Anterior cingulate cortex (tissue), 58 donors: ENCODE measurements around the gene ADIRF.
"Not testable (repeated sequence)": the region's sequence is repeated elsewhere in the genome, so short reads cannot be mapped to it uniquely, and the experiment has no call there.

Experiments used
- DNase-seq, 58 donors: peaks; one replicate each; lab custom pipeline; 2025; lab: John Stamatoyannopoulos, UW

Gene ADIRF

GRCh38 chr10:86974484-86974883, 6.2 kb downstream of the ADIRF start:
- no peak for DNase-seq

- no peak for DNase-seq
These were observed 8.2 kb downstream of the ADIRF start for GRCh38 chr10:86976362-86977056.

GRCh38 chr10:86978457-86978856, 10.2 kb downstream of the ADIRF start:
- DNase-seq: not testable (repeated sequence)

GRCh38 chr10:86979296-86979818, 11.1 kb downstream of the ADIRF start:
- DNase-seq: no peak

- no peak for DNase-seq
These were observed 11.7 kb downstream of the ADIRF start for GRCh38 chr10:86979977-86980448.

GRCh38 chr10:86981020-86981419, 12.7 kb downstream of the ADIRF start:
- DNase-seq: not testable (repeated sequence)

GRCh38 chr10:86981716-86982115, 13.4 kb downstream of the ADIRF start:
- DNase-seq: no peak

- DNase-seq: not testable (repeated sequence)
These were observed 16.2 kb downstream of the ADIRF start for GRCh38 chr10:86984498-86984897.

GRCh38 chr10:86988520-86988919, 20.2 kb downstream of the ADIRF start:
- DNase-seq: no peak

- not testable (repeated sequence) for DNase-seq
These were observed 23.1 kb downstream of the ADIRF start for GRCh38 chr10:86991362-86991761.

GRCh38 chr10:86992456-86992855, 24.2 kb downstream of the ADIRF start:
- no peak for DNase-seq

GRCh38 chr10:86992929-86993328, 24.6 kb downstream of the ADIRF start:
- DNase-seq: no peak

- DNase-seq: not testable (repeated sequence)
These were observed 31.6 kb downstream of the ADIRF start for GRCh38 chr10:86999802-87000403.

- no peak for DNase-seq
These were observed 32.2 kb downstream of the ADIRF start for GRCh38 chr10:87000491-87000890.

- DNase-seq: not testable (repeated sequence)
These were observed 38.8 kb downstream of the ADIRF start for GRCh38 chr10:87007124-87007523.

- DNase-seq: not testable (repeated sequence)
These were observed 39.4 kb downstream of the ADIRF start for GRCh38 chr10:87007674-87008073.

- DNase-seq: not testable (repeated sequence)
These were observed 40.0 kb downstream of the ADIRF start for GRCh38 chr10:87008303-87008702.

GRCh38 chr10:87009134-87009696, 40.9 kb downstream of the ADIRF start:
- DNase-seq: not testable (repeated sequence)

- DNase-seq: not testable (repeated sequence)
These were observed 45.2 kb downstream of the ADIRF start for GRCh38 chr10:87013528-87013927.

- not testable (repeated sequence) for DNase-seq
These were observed 46.9 kb downstream of the ADIRF start for GRCh38 chr10:87014986-87015716.

- not testable (repeated sequence) for DNase-seq
These were observed 49.8 kb downstream of the ADIRF start for GRCh38 chr10:87018127-87018526.
